22Rv1 (cell line): Measurements from ENCODE around the gene SPATA46.

Experiments
- H3K27ac ChIP-seq: fragments of 450-650 bp; 2 replicates; pipeline ENCODE4 v1.5.1; 2017
- CTCF ChIP-seq: fragments of 450-650 bp; IDR thresholded peaks from 2 replicates; pipeline ENCODE4 v1.5.1; 2017; ENCODE audit warnings: mild to moderate bottlenecking
- ZFX ChIP-seq: fragments of 450-650 bp; IDR thresholded peaks from 2 replicates; pipeline ENCODE4 v1.6.1; 2017; ENCODE audit warnings: antibody characterized with exemption, borderline replicate concordance

Gene SPATA46

GRCh38 chr1:162351246-162351842 is 25.3 kb downstream of the SPATA46 start:
- no peak overlapping the region for H3K27ac ChIP-seq
- no peak for TF ChIP-seq CTCF
- TF ChIP-seq ZFX, result no peak

DNA sequence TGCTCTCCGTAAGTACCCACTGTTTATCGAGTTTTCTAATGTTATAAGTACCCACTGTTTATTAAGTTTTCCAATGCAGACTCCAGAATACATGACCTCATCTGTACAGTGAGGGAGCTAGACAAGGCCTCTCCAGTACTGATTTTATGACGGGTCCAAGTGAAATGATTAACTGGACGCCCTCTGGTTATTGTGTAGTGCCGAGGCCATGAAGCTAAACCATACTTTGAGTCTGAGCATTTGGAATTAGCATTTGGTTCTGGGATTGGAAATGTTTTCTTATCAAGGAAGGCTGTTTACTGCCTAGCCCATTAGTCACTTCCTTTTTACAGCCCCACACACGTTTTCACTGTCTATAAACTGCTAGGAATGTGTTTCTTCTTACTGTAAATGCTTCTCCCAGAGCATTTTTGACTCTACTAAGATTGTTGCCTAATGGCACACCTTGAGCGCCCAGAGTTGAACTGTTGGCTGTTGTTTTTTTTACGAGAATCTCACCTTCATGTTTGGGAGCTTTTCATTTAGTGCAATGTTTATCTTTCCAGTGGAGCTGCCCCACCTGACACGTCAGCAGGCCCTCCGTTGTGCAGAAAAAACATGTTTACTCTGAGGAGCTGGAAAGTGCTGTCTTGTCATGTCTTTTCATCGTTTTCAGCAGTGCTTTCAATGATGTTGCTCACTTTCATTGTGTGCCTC is 26.9 kb downstream of the SPATA46 start:
- no peak overlapping the region for H3K27ac ChIP-seq
- TF ChIP-seq ZFX, result no peak
- no peak for TF ChIP-seq CTCF

GRCh38 chr1:162347281-162347680 is 29.4 kb downstream of the SPATA46 start:
- H3K27ac ChIP-seq, result no peak overlapping the region
- TF ChIP-seq CTCF (no peak), ZFX (no peak)

DNA sequence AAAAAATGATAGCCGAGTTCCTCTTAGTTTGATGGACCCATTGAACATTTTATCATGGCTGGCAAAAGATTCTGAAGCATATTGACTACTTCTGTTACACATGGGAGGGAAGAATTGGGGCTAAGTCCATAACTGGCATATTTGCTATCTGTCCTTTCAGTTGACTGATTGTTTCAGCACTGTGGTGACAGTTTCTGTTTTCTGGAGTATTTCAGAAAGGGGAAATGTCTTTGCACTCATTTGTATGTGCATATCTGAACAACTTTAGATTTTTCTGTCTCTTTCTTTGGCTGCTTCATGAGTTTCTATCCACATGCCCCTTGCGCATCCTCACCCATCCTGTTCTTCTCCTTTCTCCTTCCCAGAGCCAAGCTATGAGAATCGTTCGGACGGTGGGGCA is 33.2 kb downstream of the SPATA46 start:
- TF ChIP-seq CTCF, result no peak
- no peak for TF ChIP-seq ZFX

GRCh38 chr1:162342452-162342983 is 34.1 kb downstream of the SPATA46 start:
- TF ChIP-seq ZFX, result no peak
- TF ChIP-seq CTCF, result no peak
- no peak overlapping the region for H3K27ac ChIP-seq

More for the DNA sequence above, 33.2 kb downstream of the SPATA46 start:
- no peak overlapping the region for H3K27ac ChIP-seq

DNA sequence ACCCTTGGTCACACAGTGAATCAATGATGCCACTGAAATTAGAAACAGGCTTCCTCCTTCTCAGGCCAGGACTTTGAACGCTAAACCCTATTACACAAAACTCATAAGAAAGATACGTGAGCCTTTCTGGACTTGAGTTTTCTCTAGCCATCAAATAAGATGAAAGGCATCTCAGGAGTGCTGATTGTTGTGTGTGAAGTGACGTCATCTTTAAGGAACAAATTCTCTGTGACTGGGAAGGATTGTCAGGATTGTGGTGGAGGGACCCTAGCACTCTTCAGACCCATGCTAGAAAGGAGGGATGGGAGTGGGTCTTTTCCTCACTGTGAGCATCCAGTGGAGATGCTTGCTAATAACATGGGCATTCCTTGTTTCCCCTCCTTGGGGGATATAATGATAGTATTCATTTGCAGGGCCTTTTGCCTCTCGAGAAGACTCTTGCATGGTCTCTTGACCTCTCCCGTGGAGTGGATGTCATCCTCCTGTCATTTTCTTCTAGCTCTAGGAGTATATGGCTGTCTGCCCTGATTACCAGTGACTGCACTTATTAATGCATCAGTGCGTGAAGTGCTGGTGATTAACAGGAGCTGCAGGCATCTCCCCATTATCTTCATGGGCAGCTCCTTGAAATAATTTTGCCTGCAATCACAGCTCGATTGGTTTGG is 39.9 kb downstream of the SPATA46 start:
- no peak overlapping the region for H3K27ac ChIP-seq
- TF ChIP-seq ZFX (no peak), CTCF (no peak)

DNA sequence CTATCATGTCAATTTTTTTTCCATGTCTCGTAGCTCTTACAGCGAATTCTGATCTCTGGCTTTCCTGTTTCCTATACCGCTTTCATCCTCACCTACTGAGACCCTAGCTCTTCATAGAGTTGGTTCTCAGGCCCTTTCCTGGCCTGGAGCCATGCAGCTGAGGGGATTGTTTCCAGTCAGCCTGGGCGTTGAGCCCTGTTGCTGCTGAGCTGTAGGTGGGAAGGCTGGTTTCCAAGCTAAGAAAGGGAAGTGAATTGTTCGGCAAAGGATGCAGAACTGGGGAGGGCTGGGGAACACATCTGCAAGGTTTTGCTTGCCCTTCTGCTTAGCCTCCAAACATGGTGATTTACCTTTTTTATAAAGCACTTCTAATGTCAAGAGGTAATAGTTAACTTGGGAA is 41.5 kb downstream of the SPATA46 start:
- no peak overlapping the region for H3K27ac ChIP-seq
- TF ChIP-seq CTCF, result no peak
- no peak for TF ChIP-seq ZFX
